Erythroblast (primary cell): ENCODE data around the gene PROKR1.

ENCODE experiments used
- GATA1 ChIP-seq: IDR thresholded peaks from 2 replicates; pipeline ENCODE4 v1.6.1; 2011; ENCODE audit warnings: low read depth, mild to moderate bottlenecking, control low read depth, low read length, moderate library complexity
- POLR2A ChIP-seq: IDR thresholded peaks from 2 replicates; pipeline ENCODE4 v1.6.1; 2011; ENCODE audit warnings: mild to moderate bottlenecking, low read length

DNA sequence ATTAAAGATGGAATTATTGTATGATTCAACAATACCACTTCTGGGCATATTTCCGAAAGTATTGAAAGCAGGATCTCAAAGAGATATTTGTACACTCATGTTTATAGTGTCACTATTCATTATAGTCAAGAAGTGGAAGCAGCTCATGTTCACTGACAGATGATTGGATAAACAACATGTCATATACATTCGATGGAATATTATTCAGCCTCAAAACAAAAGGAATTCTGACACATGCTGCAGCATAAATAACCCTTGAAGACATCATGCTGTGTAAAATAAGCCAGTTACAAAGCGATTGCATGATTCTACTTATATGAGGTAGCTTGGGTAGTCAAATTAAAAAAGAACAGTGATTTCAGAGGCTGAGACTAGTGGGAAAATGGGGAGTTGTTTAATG is 39.3 kb upstream of the PROKR1 start:
- TF ChIP-seq POLR2A (no peak), GATA1 (no peak)
